ENCODE data around the gene COQ10A. TPM values are rescaled to one million over a fixed set of nuclear protein-coding genes. Genes with fewer than 3 reads are reported as not detected.

COQ10A gene
- polyA plus RNA-seq, 1 of the 3 experiments (the other 2 are of a cell fraction): 42.2 TPM

DNA sequence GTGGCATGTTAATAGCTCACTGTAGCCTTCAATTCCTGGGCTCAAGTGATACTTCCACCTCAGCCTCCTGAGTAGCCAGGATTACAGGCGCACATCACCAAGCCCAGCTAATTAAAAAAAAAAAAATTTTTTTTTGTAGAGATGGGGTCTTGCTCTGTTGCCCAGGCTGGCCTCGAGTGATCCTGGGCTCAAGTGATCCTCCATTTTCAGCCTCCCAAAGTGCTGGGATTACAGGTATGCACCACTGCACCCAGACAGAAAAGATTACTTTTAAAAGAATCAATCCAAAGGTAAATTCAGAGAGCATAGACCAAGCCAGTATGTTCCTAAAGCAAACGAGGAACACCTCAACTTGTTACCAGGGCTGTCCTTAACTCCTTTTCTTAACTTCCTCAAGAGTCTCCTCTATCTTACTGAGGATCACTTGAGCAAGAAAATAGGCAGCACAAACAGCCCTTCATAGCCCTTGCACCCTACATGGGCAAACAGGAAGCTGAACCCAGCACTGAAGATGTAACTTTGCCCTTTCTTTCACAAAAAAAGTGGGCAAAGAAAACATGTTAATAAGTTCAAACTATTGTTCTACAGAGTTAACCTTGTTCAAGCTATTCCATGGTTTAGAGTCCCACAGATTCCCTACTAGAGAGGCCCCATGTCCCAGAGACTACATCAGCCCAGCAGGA is 22.1 kb downstream of the COQ10A start (continued):
- TF ChIP-seq, protein P1, sequence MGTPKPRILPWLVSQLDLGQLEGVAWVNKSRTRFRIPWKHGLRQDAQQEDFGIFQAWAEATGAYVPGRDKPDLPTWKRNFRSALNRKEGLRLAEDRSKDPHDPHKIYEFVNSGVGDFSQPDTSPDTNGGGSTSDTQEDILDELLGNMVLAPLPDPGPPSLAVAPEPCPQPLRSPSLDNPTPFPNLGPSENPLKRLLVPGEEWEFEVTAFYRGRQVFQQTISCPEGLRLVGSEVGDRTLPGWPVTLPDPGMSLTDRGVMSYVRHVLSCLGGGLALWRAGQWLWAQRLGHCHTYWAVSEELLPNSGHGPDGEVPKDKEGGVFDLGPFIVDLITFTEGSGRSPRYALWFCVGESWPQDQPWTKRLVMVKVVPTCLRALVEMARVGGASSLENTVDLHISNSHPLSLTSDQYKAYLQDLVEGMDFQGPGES (IDR thresholded peaks at IDR 0.05; ENCODE audit: low read depth, low read length): no peak
- TF ChIP-seq, protein P2, sequence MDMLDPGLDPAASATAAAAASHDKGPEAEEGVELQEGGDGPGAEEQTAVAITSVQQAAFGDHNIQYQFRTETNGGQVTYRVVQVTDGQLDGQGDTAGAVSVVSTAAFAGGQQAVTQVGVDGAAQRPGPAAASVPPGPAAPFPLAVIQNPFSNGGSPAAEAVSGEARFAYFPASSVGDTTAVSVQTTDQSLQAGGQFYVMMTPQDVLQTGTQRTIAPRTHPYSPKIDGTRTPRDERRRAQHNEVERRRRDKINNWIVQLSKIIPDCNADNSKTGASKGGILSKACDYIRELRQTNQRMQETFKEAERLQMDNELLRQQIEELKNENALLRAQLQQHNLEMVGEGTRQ (IDR thresholded peaks at IDR 0.05; ENCODE audit: borderline replicate concordance, low read depth, low read length): no peak
- no peak for TF ChIP-seq TEAD4 (IDR thresholded peaks at IDR 0.05; ENCODE audit: borderline replicate concordance, insufficient read depth)

DNA sequence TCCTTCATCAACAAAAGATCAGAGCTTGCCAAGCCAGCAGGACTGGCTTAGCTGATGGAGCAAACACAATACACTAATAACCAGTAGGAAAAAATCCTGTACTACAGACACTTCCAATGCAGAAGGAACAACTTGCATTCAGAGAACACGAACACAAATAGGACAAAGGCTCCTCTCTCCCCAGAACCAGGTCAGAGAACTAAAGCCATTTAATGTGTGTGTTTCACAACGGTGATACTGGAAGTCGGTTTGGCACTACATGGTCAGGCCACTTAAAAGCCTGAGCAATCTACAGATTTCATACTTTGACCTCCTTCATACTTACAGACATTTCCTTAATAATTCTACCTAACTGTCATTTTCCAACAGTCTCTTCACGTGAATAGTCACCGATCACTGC is 27.1 kb downstream of the COQ10A start:
- CTCF ChIA-PET: interaction anchor here (1.3 kb wide), 3 partner anchors 10 to 105 kb away, joined by 3 to 5 read pairs (median 4); partner anchors contain the start of genes ANKRD52 and SMARCC2

DNA sequence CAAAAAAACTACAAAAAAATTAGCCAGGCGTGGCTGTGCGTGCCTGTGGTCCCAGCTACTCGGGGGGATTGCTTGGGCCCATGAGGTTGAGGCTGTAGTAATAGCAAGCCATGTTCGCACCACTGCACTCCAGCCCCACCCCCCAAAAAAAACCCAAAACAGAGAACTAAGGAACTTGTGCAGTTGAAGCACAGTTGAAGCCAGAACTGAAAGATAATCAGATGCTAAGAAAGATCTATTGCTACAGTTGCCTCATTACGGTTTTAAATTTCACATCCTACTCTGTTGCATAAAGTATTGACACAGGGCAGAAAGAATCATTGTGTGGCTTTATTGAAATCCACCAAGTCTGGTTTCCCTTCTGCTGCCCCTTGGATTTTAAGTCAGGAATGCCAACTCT is 29.6 kb downstream of the COQ10A start:
- H3K27ac ChIP-seq (ENCODE audit: low read depth in 2 of 2, low read length in 1 of 2): no peak overlapping the region
- H3K9me2 ChIP-seq: no peaks in the 10 kb centered on the region
- peaks cover 18 to 27% of the 10 kb centered on the region in 2 experiments; a peak in 2 of 4 replicates for H3K4me1 ChIP-seq (ENCODE audit: control insufficient read depth in 1 of 2, insufficient read depth in 2 of 2, low read depth in 1 of 2, low read length in 1 of 2)
- ChIA-PET CTCF (interaction anchor here (1.0 kb wide), 1 partner anchor 20 kb away, joined by 3 read pairs; the partner anchor contains the start of gene CNPY2), POLR2A (no interaction called here)
- H3K27me3 ChIP-seq (ENCODE audit: insufficient read depth): no peaks in the 10 kb centered on the region
- peaks cover 11% of the 10 kb centered on the region for H3F3A ChIP-seq (replicated peaks; ENCODE audit: insufficient read depth)
- H4K20me1 ChIP-seq (ENCODE audit: insufficient read depth): peaks cover 58% of the 10 kb centered on the region
- H3K4me3 ChIP-seq (ENCODE audit: low read depth in 2 of 2, low read length in 1 of 2): no peak overlapping the region
- peaks cover 7 to 27% of the 10 kb centered on the region in 2 experiments for H3K36me3 ChIP-seq (replicated peaks in 1 of 2; ENCODE audit: control insufficient read depth in 1 of 2, insufficient read depth in 2 of 2, low read length in 1 of 2)
- H2AFZ ChIP-seq (ENCODE audit: low read depth): no peak overlapping the region
- 93% methylated on average over 5 of the region's 5 CpGs for WGBS (ENCODE audit: low lambda C conversion rate)
- H3K79me2 ChIP-seq (ENCODE audit: insufficient read depth): peaks cover 93% of the 10 kb centered on the region
- no peak for DNase-seq
- no peak overlapping the region for H3K9ac ChIP-seq
- H3K4me2 ChIP-seq: no peak overlapping the region
- H3K9me3 ChIP-seq: no peaks in the 10 kb centered on the region
- no peak for TF ChIP-seq FOXJ3 (CRISPR knock-in tag; IDR thresholded peaks at IDR 0.05)
- TF ChIP-seq, protein P3, sequence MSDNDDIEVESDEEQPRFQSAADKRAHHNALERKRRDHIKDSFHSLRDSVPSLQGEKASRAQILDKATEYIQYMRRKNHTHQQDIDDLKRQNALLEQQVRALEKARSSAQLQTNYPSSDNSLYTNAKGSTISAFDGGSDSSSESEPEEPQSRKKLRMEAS (IDR thresholded peaks at IDR 0.05; ENCODE audit: low read depth): no peak
- no peak for TF ChIP-seq MXI1 (IDR thresholded peaks at IDR 0.05; ENCODE audit: low read depth, low read length)
- no peak for TF ChIP-seq TCF12 (IDR thresholded peaks at IDR 0.05)
- no peak for TF ChIP-seq POLR2AphosphoS5 (IDR thresholded peaks at IDR 0.05; ENCODE audit: low read depth, low read length)
- no peak for TF ChIP-seq SIN3A (IDR thresholded peaks at IDR 0.05; ENCODE audit: borderline replicate concordance, low read depth, low read length)
- TF ChIP-seq RAD21 (IDR thresholded peaks at IDR 0.05; ENCODE audit: low read length): no peak
- TF ChIP-seq, protein P4, sequence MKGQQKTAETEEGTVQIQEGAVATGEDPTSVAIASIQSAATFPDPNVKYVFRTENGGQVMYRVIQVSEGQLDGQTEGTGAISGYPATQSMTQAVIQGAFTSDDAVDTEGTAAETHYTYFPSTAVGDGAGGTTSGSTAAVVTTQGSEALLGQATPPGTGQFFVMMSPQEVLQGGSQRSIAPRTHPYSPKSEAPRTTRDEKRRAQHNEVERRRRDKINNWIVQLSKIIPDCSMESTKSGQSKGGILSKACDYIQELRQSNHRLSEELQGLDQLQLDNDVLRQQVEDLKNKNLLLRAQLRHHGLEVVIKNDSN (IDR thresholded peaks at IDR 0.05; ENCODE audit: borderline replicate concordance, low read depth): no peak
- TF ChIP-seq NRF1 (IDR thresholded peaks at IDR 0.05; ENCODE audit: low read depth, low read length): no peak
- TF ChIP-seq, protein P1 (IDR thresholded peaks at IDR 0.05; ENCODE audit: low read depth, low read length): no peak
- no peak for TF ChIP-seq SMC3 (IDR thresholded peaks at IDR 0.05; ENCODE audit: low read depth, low read length)
- no peak for TF ChIP-seq GATA2 (CRISPR knock-in tag; IDR thresholded peaks at IDR 0.05)
- no peak for TF ChIP-seq RFX5 (IDR thresholded peaks at IDR 0.05; ENCODE audit: low read length)
- no peak for TF ChIP-seq RXRA (IDR thresholded peaks at IDR 0.05; ENCODE audit: borderline replicate concordance, low read depth)

More for the DNA sequence above, 27.1 kb downstream of the COQ10A start:
- Histone ChIP-seq H3F3A (replicated peaks; ENCODE audit: insufficient read depth) (peaks cover 3% of the 10 kb centered on the region), H3K36me3 (replicated peaks in 1 of 2; ENCODE audit: control insufficient read depth in 1 of 2, insufficient read depth in 2 of 2, low read length in 1 of 2) (peaks cover 14 to 44% of the 10 kb centered on the region in 2 experiments), H3K79me2 (ENCODE audit: insufficient read depth) (peaks cover 100% of the 10 kb centered on the region), H2AFZ (ENCODE audit: low read depth) (no peak overlapping the region), H3K4me1 (ENCODE audit: control insufficient read depth in 1 of 2, insufficient read depth in 2 of 2, low read depth in 1 of 2, low read length in 1 of 2) (peaks cover 9 to 20% of the 10 kb centered on the region in 2 experiments; a peak in 2 of 4 replicates), H3K4me2 (no peak overlapping the region), H3K9me2 (no peaks in the 10 kb centered on the region), H3K27me3 (ENCODE audit: insufficient read depth) (no peaks in the 10 kb centered on the region), H4K20me1 (ENCODE audit: insufficient read depth) (peaks cover 53% of the 10 kb centered on the region), H3K27ac (ENCODE audit: low read depth in 2 of 2, low read length in 1 of 2) (no peak overlapping the region), H3K9ac (no peak overlapping the region), H3K9me3 (no peaks in the 10 kb centered on the region), H3K4me3 (ENCODE audit: low read depth in 2 of 2, low read length in 1 of 2) (no peak overlapping the region)
- POLR2A ChIA-PET: no interaction called here
- TF ChIP-seq, protein P1 (IDR thresholded peaks at IDR 0.05; ENCODE audit: low read depth, low read length): no peak
- TF ChIP-seq EP300 (IDR thresholded peaks at IDR 0.05; ENCODE audit: borderline replicate concordance in 1 of 2, low read depth in 1 of 2, low read length in 1 of 2) (no peak), NRF1 (IDR thresholded peaks at IDR 0.05; ENCODE audit: low read depth, low read length) (no peak), CHD2 (IDR thresholded peaks at IDR 0.05; ENCODE audit: low read length, partially characterized antibody) (no peak), FOSL2 (IDR thresholded peaks at IDR 0.05; ENCODE audit: borderline replicate concordance, low read depth) (no peak)
- WGBS (ENCODE audit: low lambda C conversion rate): 89% methylated on average over 5 of the region's 5 CpGs
- no peak for DNase-seq
